ENCODE data around the gene CHRNA1.
A peak's percentile ranks its signal among the peaks of the same experiment; 100 is the strongest.

Gene CHRNA1

GRCh38 chr2:174800436-174801205, 36.3 kb upstream of the CHRNA1 start:
- ChIA-PET CTCF (interaction anchor here (1.0 to 2.0 kb wide), 4 partner anchors 26 to 185 kb away, joined by 3 to 9 read pairs (median 6); no protein-coding TSS in a partner anchor), POLR2A (interaction anchor here (0.6 kb wide), 1 partner anchor 19 kb away, joined by 4 read pairs; no protein-coding TSS in a partner anchor)
- no peak overlapping the region for H3K4me3 ChIP-seq (ENCODE audit: low read depth, low read length)
- no peak for DNase-seq (ENCODE audit: low read depth, low spot score)
- no peak for TF ChIP-seq CTCF (IDR thresholded peaks at IDR 0.05; ENCODE audit: insufficient read depth, low read length, missing control alignments)

GRCh38 chr2:174798801-174799200, 34.5 kb upstream of the CHRNA1 start:
- no peak for DNase-seq (ENCODE audit: low read depth, low spot score)
- TF ChIP-seq CTCF (IDR thresholded peaks at IDR 0.05; ENCODE audit: insufficient read depth, low read length, missing control alignments), result no peak
- CTCF ChIA-PET, result interaction anchor here (0.9 to 2.0 kb wide), 3 partner anchors 14 to 50 kb away, joined by 3 to 9 read pairs (median 3); no protein-coding TSS in a partner anchor
- no peak overlapping the region for H3K4me3 ChIP-seq (ENCODE audit: low read depth, low read length)
- POLR2A ChIA-PET, result no interaction called here

- no peak for TF ChIP-seq CTCF (IDR thresholded peaks at IDR 0.05; ENCODE audit: insufficient read depth, low read length, missing control alignments)
- no peak overlapping the region for H3K4me3 ChIP-seq (ENCODE audit: low read depth, low read length)
- CTCF ChIA-PET, result interaction anchor here (0.7 to 2.2 kb wide), 4 partner anchors 9 to 188 kb away, joined by 3 to 15 read pairs (median 6); no protein-coding TSS in a partner anchor
- DNase-seq (ENCODE audit: low read depth, low spot score), result peak; percentile 80
- POLR2A ChIA-PET, result no interaction called here
These were observed 33.6 kb upstream of the CHRNA1 start for GRCh38 chr2:174797781-174798276.

- H3K4me3 ChIP-seq (ENCODE audit: low read depth, low read length), result no peak overlapping the region
- ChIA-PET POLR2A (no interaction called here), CTCF (interaction anchor here (1.0 to 2.2 kb wide), 8 partner anchors 9 to 194 kb away, joined by 3 to 15 read pairs (median 4); no protein-coding TSS in a partner anchor)
- no peak for DNase-seq (ENCODE audit: low read depth, low spot score)
- TF ChIP-seq CTCF (IDR thresholded peaks at IDR 0.05; ENCODE audit: insufficient read depth, low read length, missing control alignments), result no peak
These were observed 32.1 kb upstream of the CHRNA1 start for GRCh38 chr2:174796319-174796771.

GRCh38 chr2:174794851-174795374, 30.6 kb upstream of the CHRNA1 start:
- POLR2A ChIA-PET, result interaction anchor here (0.9 kb wide), 1 partner anchor 177 kb away, joined by 6 read pairs; no protein-coding TSS in a partner anchor

More at GRCh38 chr2:174794851-174795374, 30.6 kb upstream of the CHRNA1 start:
- no peak for TF ChIP-seq CTCF (IDR thresholded peaks at IDR 0.05; ENCODE audit: insufficient read depth, low read length, missing control alignments)
- no peak for DNase-seq (ENCODE audit: low read depth, low spot score)
- H3K4me3 ChIP-seq (ENCODE audit: low read depth, low read length), result no peak overlapping the region
- CTCF ChIA-PET, result interaction anchor here (1.0 to 1.1 kb wide), 2 partner anchors 20 to 23 kb away, joined by 3 to 8 read pairs; no protein-coding TSS in a partner anchor

All from AG04449 (cell line).